MV-4-11 (cell line): ENCODE data around the gene TXNDC17.
"Not testable (repeated sequence)": the region's sequence is repeated elsewhere in the genome, so short reads cannot be mapped to it uniquely, and the experiment has no call there.

Experiments used
- DNase-seq: peaks from one replicate; lab custom pipeline; 2025; lab: John Stamatoyannopoulos, UW

TXNDC17 gene

DNA sequence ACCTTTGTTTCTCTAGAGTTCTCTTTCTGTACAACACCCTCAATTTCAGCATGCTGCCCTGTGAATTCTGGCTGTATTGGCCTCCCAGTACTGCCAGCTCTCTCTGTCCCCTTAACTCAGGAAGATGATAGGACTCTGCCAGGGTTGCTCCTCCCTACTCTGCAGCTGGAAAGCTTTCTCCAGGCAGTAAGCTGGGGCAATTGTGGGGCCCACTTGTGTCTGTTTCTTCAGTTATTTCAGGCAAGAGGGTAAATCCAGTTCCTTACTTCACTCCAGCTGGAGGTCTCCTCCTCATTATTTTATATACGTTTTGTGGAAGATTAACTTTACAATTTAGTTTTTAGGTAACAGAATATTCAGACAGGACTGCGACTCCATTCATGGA lies 20.6 kb downstream of the TXNDC17 start:
- DNase-seq: peak; percentile 14

GRCh38 chr17:6663200-6663599 lies 22.3 kb downstream of the TXNDC17 start:
- not testable (repeated sequence) for DNase-seq

DNA sequence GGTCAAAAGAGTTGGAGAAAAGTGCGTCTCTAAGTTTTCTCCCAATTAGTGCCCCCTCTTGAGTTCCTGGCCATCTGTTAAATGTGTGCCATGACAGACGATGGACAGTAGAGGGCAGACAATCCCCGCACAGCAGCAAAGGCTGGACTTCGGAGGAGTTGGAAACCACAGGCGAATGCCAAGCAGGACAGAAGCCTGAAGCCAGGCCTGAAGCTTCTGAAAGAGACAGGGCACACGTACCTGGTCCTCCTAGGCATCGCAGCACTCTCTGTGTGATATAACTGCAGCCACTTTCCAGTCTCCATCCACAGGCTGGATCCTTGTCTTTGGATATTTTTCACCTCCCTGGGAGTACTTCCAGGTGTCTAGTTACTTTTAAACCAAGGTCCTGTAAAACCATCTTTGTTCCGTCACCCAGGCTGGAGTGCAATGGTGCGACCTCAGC lies 25.2 kb downstream of the TXNDC17 start:
- DNase-seq: peak; percentile 71

DNA sequence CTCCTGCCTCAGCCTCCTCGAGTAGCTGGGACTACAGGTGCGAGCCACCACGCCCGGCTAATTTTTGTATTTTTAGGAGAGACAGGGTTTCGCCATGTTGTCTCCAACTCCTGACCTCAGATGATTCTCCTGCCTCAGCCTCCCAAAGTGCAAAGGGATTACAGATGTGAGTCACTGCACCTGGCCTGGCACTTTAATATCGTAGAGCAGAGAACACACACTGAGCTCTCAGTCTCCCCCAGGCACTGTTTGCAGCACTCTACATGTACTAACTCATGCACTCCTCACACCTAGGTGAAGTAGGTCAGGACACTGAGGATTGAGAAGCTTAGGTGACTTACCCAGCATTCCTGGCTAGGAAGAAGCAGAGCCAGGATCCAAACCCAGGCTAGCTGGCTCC lies 25.7 kb downstream of the TXNDC17 start:
- DNase-seq: no peak

DNA sequence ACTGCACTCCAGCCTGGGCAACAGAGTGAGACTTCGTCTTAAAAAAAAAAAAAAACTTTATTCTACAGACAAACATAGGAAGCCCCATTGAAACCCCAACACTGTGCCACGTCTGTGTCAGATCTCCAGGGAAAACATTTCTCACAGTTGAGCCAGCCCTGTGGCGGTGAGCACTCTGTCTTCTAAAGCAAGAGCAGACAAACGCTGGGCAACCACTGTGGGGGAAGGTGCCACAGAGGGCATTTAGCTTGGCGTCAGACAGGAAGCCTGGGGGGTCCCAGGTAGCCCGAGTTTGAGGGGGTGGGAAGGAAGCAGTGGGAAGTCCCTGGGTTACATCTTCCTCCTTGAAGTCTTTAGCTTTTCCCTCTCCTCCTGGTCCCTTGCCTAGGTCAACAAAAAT lies 26.7 kb downstream of the TXNDC17 start:
- DNase-seq: no peak

DNA sequence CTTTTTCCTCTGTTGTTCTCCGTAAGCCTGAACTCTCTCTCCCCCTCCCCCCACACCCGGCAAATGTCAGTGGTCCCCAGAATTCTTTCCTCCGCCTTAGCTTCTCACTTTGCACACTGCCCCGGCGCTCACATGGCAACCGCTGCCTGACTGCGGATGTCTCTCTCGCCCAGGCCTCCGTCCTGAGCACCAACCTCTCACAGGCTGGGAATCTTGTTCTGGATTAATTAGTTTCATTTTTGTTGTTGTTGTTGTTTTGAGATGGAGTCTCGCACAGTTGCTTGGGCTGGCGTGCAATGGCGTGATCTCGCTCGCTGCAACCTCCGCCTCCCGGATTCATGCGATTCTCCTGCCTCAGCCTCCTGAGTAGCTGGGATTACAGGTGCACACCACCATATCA lies 27.4 kb downstream of the TXNDC17 start:
- no peak for DNase-seq

GRCh38 chr17:6668727-6669425 lies 28.0 kb downstream of the TXNDC17 start:
- DNase-seq: no peak

DNA sequence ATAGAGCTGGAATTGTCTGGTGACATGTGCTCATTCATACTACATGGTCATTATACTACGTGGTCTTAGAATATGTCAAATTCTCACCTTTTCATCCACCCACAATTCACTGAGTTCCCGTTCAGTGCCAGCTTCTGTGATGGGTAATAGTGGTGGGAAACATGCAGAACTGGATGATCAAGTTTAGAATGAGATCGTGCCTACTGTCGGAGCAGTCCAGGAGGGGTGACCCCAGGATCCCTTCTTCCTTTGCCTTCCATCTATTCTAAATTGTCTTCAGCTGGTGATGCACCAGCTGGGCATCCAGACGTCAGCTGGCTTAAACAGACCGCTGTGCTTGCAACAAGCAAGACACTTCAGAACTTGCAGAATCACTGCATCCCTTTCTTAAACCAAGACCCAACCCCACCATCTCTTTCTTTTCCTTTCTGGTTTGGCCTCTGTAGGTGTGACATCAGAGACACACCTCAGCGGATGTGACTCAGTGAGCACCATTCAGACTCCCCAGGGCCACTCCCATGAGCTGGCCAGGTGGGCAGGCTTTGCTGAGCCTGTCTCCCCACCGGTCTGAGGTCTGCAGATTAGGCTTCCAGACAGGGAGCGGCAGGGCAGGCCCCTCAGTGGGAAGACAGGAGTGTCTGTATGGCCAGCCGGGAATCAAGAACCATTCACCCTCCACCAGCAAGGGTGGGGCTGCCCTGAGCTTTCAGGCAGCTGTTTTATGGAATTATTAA lies 28.8 kb downstream of the TXNDC17 start:
- DNase-seq: no peak

- no peak for DNase-seq
Observed at GRCh38 chr17:6670571-6670970, 29.7 kb downstream of the TXNDC17 start.

DNA sequence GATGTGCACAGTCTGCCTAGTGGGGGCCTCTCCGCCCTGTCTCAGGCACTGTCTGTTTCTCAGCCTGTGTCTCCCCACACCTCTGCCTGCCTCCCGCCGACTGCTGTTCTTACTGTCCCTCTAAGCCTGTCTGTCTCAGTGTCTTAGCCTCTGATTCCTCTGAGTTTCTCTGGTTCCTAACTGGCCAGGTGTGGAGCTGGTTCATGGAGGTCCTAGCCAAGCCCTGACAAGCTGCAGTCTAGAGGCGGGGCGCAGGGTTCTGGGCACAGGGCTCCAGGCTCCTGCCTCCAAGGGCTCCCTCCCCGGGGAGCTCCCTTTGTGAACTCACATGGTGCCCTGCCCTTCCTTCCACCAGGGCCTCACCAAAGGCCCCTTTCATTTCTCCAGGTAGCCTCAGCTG lies 30.1 kb downstream of the TXNDC17 start:
- no peak for DNase-seq

- DNase-seq: no peak
Observed at GRCh38 chr17:6671431-6671830, 30.6 kb downstream of the TXNDC17 start.

- no peak for DNase-seq
Observed at GRCh38 chr17:6674586-6674985, 33.7 kb downstream of the TXNDC17 start.

GRCh38 chr17:6675201-6675825 lies 34.5 kb downstream of the TXNDC17 start:
- no peak for DNase-seq

DNA sequence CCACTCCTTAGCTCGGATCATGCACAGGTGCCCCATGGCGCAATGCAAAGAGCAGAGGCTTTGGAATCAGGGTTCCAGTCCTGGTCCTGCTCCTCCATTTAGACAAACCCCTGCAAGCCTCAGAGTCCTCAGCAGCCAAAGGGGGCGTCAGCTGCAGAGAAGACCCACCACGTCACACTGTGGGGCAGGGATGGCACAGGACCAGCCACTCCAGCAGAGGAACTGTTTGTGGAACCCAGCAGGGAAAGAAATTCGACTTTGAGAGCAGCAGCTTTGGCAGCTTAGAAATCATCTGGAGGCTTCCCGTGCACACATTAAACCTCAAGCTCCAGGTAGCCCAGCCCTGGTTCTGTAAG lies 35.9 kb downstream of the TXNDC17 start:
- no peak for DNase-seq

DNA sequence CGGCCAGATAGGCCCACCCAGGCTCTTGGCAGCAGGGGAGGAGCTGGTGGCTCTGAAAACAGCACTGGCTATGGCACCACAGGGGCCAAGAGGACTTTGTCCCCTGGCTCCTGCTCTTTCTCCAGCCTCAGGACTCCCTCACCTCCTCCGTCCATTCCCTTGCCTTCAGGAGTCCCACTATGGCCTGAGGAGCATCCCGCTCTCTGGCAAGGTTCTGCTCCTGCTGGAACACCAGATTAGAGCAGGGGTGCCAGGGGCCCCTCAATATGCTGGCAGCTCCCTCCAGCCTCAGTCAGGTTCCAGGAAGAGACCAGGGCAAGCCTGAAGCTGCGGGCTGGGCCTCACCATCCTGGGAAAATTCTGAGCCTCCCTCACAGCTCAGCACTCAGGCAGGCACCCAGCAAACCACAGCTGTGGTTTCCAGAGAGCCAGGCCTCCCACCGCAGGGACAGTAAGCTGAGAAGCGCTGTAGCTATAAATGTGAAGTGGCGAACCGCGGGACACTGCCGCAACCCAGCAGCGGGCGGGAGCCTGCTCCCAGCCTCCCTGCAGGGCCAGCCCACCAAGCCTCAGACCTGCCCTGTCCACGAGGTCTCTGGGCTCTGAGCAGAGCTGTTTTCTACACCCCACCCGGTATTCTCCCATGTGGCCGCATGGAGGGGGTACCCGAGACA lies 36.4 kb downstream of the TXNDC17 start:
- DNase-seq: peak; percentile 86

- no peak for DNase-seq
Observed at GRCh38 chr17:6677946-6678345, 37.1 kb downstream of the TXNDC17 start.

DNA sequence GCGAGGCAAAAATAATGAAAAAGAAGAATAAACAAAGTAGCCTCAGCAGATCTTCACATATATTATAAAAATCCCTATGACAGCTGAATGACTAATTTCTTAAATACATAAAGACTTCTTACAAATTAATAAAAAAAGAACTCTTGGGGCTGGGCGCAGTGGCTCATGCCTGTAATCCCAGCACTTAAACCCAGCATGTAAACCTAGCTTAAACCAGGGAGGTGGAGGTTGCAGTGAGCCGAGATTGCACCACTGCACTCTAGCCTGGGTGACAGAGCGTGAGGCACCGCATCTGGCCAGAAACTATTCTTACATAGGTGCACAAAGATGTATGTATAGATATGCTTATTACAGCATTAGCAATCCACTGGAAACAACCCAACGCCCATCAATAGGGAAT lies 38.4 kb downstream of the TXNDC17 start:
- DNase-seq: no peak

DNA sequence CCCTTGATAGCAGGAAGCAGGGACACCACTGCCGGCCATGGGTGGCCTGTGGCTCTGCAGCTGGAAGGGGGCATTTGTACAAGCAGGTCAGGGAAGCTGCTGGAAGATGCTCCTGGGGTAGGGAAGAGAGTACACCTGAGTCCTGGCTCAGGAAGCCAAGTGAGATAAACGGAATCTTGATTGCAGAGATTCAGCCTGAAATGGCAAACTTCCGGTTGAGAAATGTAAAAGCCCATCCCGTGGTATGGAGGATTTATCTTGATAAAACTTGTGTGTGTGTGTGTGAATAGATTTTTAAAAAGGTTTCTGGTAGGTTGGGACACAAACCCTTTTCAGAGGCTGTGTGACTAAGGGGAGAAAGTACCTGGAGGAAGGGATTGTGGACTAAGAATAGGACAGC lies 40.3 kb downstream of the TXNDC17 start:
- DNase-seq: no peak

DNA sequence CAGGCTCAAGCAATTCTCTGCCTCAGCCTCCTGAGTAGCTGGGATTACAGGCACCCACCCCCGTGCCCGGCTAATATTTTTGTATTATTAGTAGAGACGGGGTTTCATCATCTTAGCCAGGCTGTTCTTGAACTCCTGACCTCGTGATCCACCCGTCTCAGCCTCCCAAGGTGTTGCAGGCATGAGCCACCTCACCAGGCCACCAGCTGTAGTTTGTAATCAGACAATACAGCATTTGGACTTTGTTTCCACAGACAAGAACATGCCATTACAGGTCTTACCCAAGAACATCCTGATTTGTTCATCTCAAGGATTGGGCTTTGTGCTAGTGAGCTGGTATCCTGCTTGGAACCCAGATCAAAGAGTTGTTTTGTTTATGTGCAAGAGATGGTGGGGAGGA lies 40.8 kb downstream of the TXNDC17 start:
- DNase-seq: no peak

DNA sequence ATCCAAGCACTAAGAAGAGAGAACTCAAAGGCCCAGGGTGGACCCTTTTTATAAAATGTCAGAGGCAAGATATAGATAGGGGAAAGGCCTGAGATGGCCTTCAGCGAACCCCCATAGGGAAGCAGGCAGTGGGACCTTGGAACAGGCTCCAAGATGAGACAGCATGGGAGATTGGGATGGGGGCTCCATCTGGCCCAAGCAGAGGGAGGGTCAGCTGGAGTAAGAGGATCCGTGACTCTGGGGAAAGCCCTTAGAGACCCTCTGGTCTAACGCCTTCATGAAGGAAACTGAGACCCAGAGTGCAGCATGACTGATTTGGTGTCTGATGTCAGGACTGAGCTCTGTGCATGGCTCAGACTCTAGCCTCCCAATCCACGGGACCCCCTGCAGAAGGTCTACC lies 41.5 kb downstream of the TXNDC17 start:
- no peak for DNase-seq

GRCh38 chr17:6683081-6683684 lies 42.3 kb downstream of the TXNDC17 start:
- DNase-seq: no peak

GRCh38 chr17:6683730-6684459 lies 43.0 kb downstream of the TXNDC17 start:
- DNase-seq: no peak
